Measurements from ENCODE around the gene TMEM143. TPM values are rescaled to one million over a fixed set of nuclear protein-coding genes. Genes with fewer than 3 reads are reported as not detected.

Gene TMEM143
- total and polyA plus RNA-seq, 10 of the 15 experiments (the other 5 are each of a cell fraction or from before 2014, with no cell fraction given), result 1.5 to 19.5 (median 10.1) TPM

DNA sequence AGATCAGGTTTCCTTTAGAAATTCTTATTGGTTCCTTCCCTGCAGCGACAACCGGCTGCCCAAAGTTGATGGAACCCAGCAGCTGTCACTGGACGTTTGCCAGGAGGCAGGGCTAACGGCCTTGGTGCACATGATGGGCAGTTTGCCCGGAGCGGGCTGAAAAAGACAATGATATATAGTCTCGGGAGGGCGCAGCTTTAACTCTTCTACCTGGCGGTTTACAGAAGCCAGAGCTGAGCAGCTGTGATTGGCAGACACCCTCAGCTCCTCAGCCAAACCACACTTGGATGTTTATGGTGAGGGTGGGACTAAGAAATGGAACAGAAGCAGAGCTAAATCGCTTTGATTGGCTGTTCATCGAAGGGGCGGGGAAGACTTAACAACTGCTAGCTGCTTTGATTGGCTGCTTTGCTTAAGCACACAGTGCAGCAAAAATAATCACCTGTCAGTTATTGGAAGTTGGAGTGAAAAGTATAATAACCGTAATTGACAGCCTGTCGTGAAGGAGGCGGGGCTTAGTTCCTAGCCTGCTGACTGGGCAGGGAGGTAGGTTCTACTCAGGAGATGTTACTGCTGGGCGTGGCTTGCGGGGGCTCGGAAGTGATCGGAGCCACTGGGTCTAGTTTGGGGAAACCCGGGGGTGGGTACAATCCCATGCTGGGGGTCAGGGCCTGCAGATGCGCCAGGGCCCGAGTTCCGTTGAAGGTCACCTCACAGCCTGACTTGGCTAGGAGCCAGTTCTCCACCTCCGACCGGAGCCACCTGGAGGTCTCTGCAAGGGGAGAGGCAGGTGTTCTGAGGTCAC lies 30.9 kb downstream of the TMEM143 start (continued):
- TF ChIP-seq, protein P1, sequence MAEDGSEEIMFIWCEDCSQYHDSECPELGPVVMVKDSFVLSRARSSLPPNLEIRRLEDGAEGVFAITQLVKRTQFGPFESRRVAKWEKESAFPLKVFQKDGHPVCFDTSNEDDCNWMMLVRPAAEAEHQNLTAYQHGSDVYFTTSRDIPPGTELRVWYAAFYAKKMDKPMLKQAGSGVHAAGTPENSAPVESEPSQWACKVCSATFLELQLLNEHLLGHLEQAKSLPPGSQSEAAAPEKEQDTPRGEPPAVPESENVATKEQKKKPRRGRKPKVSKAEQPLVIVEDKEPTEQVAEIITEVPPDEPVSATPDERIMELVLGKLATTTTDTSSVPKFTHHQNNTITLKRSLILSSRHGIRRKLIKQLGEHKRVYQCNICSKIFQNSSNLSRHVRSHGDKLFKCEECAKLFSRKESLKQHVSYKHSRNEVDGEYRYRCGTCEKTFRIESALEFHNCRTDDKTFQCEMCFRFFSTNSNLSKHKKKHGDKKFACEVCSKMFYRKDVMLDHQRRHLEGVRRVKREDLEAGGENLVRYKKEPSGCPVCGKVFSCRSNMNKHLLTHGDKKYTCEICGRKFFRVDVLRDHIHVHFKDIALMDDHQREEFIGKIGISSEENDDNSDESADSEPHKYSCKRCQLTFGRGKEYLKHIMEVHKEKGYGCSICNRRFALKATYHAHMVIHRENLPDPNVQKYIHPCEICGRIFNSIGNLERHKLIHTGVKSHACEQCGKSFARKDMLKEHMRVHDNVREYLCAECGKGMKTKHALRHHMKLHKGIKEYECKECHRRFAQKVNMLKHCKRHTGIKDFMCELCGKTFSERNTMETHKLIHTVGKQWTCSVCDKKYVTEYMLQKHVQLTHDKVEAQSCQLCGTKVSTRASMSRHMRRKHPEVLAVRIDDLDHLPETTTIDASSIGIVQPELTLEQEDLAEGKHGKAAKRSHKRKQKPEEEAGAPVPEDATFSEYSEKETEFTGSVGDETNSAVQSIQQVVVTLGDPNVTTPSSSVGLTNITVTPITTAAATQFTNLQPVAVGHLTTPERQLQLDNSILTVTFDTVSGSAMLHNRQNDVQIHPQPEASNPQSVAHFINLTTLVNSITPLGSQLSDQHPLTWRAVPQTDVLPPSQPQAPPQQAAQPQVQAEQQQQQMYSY (CRISPR knock-in tag; IDR thresholded peaks at IDR 0.05), result no peak
- TF ChIP-seq BHLHE40 (IDR thresholded peaks at IDR 0.05; ENCODE audit: borderline replicate concordance in 1 of 2, low read depth in 2 of 2, low read length in 1 of 2) (peak; percentile 31 to 52; a peak in 1 of 4 replicates), MTA3 (IDR thresholded peaks at IDR 0.05; ENCODE audit: borderline replicate concordance, low read length) (no peak; the same call in 1 of the 2 replicates)

DNA sequence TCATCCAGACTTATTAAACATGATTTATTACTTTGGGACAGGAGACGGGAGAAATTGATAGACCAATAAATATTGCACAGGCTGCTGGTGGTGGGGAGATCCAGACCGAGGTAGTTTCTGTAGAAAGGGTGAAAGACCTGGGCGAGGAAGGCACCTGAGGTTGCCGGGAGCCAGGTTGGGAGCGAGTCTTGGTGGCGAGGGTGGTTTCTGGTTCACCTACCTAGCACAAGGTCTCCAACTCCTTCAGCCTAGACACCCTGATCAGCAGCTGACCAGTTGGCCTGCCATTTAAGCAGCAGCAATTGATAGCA lies 31.4 kb downstream of the TMEM143 start:
- no TSS peak for BruUV-seq (replicated peaks)
- in situ Hi-C loops (cut with MboI), result no loop called here
- POLR2A ChIA-PET, result interaction anchor here (0.5 to 7.5 kb wide), 11 partner anchors 10 to 1308 kb away, joined by 3 to 194 read pairs (median 3); partner anchors contain the start of genes EMP3, SYNGR4 and TMEM143

More for the DNA sequence above, 31.4 kb downstream of the TMEM143 start:
- ATAC-seq (no peak), FAIRE-seq (no peak), DNase-seq (ENCODE audit: low read depth, low spot score) (no peak)
- intact Hi-C loops (cut with micrococcal nuclease; ENCODE audit: unreplicated experiment), result no loop called here
- Histone ChIP-seq H3K27me3 (replicated peaks in 1 of 2; ENCODE audit: control insufficient read depth in 2 of 2, insufficient read depth in 2 of 2, low read length in 1 of 2) (no peaks in the 10 kb centered on the region), H2AFZ (ENCODE audit: control insufficient read depth, low read depth, low read length) (peak overlapping the region; percentile 70), H3K9me3 (replicated peaks; ENCODE audit: control insufficient read depth, insufficient read depth, low read length) (peaks cover 2% of the 10 kb centered on the region; the same call in 1 of the 3 replicates), H3K27ac (ENCODE audit: control insufficient read depth, insufficient read depth) (peak overlapping the region; percentile 5), H4K20me1 (ENCODE audit: control insufficient read depth, insufficient read depth) (no peaks in the 10 kb centered on the region), H3K4me2 (ENCODE audit: control insufficient read depth, insufficient read depth) (peak overlapping the region; percentile 76), H3K4me3 (peak overlapping the region; percentile 57; the same call in 1 of the 2 replicates), H3K4me1 (ENCODE audit: control insufficient read depth, insufficient read depth, low read length) (peaks cover 29% of the 10 kb centered on the region), H3K79me2 (ENCODE audit: control insufficient read depth, insufficient read depth, low read length) (peaks cover 5% of the 10 kb centered on the region), H3K36me3 (ENCODE audit: control insufficient read depth in 2 of 2, insufficient read depth in 2 of 2, low read length in 1 of 2) (peaks cover 0 to 6% of the 10 kb centered on the region in 2 experiments; a peak in 2 of 4 replicates), H3K9ac (ENCODE audit: control insufficient read depth, insufficient read depth, low read length) (peak overlapping the region; percentile 8; the same call in 1 of the 2 replicates)
- SMC1A ChIA-PET (ENCODE audit: uncharacterized antibody, unreplicated experiment), result interaction anchor here (0.6 to 6.2 kb wide), 12 partner anchors 13 to 210 kb away, joined by 3 to 223 read pairs (median 4); partner anchors contain the start of genes EMP3, KDELR1, SYNGR4 and TMEM143
- CTCF ChIA-PET, result interaction anchor here (0.6 to 4.4 kb wide), 11 partner anchors 11 to 157 kb away, joined by 3 to 238 read pairs (median 6); partner anchors contain the start of genes EMP3, GRWD1, KDELR1 and SYNGR4
- TF ChIP-seq GATAD2B (conservative IDR thresholded peaks at IDR 0.05; ENCODE audit: low read depth) (no peak), POU2F2 (IDR thresholded peaks at IDR 0.05; ENCODE audit: borderline replicate concordance, low read depth, low read length) (no peak), PAX5 (IDR thresholded peaks at IDR 0.05; ENCODE audit: borderline replicate concordance, low read depth, low read length) (no peak), NRF1 (conservative IDR thresholded peaks at IDR 0.05; ENCODE audit: low read depth, low read length) (no peak)
- TF ChIP-seq, protein P2, sequence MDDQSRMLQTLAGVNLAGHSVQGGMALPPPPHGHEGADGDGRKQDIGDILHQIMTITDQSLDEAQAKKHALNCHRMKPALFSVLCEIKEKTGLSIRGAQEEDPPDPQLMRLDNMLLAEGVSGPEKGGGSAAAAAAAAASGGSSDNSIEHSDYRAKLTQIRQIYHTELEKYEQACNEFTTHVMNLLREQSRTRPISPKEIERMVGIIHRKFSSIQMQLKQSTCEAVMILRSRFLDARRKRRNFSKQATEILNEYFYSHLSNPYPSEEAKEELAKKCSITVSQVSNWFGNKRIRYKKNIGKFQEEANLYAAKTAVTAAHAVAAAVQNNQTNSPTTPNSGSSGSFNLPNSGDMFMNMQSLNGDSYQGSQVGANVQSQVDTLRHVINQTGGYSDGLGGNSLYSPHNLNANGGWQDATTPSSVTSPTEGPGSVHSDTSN (IDR thresholded peaks at IDR 0.05; ENCODE audit: insufficient replicate concordance, low read depth, low read length), result no peak
- TF ChIP-seq, protein P3, sequence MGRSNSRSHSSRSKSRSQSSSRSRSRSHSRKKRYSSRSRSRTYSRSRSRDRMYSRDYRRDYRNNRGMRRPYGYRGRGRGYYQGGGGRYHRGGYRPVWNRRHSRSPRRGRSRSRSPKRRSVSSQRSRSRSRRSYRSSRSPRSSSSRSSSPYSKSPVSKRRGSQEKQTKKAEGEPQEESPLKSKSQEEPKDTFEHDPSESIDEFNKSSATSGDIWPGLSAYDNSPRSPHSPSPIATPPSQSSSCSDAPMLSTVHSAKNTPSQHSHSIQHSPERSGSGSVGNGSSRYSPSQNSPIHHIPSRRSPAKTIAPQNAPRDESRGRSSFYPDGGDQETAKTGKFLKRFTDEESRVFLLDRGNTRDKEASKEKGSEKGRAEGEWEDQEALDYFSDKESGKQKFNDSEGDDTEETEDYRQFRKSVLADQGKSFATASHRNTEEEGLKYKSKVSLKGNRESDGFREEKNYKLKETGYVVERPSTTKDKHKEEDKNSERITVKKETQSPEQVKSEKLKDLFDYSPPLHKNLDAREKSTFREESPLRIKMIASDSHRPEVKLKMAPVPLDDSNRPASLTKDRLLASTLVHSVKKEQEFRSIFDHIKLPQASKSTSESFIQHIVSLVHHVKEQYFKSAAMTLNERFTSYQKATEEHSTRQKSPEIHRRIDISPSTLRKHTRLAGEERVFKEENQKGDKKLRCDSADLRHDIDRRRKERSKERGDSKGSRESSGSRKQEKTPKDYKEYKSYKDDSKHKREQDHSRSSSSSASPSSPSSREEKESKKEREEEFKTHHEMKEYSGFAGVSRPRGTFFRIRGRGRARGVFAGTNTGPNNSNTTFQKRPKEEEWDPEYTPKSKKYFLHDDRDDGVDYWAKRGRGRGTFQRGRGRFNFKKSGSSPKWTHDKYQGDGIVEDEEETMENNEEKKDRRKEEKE (IDR thresholded peaks at IDR 0.05), result no peak
- WGBS (ENCODE audit: insufficient coverage, insufficient replicate concordance, low lambda C conversion rate, missing lambda C conversion rate), result 15% methylated on average over 6 of the region's 6 CpGs
- RAD21 ChIA-PET (ENCODE audit: unreplicated experiment), result interaction anchor here (1.0 to 4.5 kb wide), 10 partner anchors 9 to 253 kb away, joined by 4 to 255 read pairs (median 13); partner anchors contain the start of genes CARD8, EMP3, KDELR1 and SYNGR4

Measured in GM12878 (cell line).